DMS79 (cell line): ENCODE data around the gene RPL11.
"Not testable (repeated sequence)": the region's sequence is repeated elsewhere in the genome, so short reads cannot be mapped to it uniquely, and the experiment has no call there.

Experiments used
- DNase-seq: peaks from one replicate; lab custom pipeline; 2025; lab: John Stamatoyannopoulos, UW

RPL11 gene

DNA sequence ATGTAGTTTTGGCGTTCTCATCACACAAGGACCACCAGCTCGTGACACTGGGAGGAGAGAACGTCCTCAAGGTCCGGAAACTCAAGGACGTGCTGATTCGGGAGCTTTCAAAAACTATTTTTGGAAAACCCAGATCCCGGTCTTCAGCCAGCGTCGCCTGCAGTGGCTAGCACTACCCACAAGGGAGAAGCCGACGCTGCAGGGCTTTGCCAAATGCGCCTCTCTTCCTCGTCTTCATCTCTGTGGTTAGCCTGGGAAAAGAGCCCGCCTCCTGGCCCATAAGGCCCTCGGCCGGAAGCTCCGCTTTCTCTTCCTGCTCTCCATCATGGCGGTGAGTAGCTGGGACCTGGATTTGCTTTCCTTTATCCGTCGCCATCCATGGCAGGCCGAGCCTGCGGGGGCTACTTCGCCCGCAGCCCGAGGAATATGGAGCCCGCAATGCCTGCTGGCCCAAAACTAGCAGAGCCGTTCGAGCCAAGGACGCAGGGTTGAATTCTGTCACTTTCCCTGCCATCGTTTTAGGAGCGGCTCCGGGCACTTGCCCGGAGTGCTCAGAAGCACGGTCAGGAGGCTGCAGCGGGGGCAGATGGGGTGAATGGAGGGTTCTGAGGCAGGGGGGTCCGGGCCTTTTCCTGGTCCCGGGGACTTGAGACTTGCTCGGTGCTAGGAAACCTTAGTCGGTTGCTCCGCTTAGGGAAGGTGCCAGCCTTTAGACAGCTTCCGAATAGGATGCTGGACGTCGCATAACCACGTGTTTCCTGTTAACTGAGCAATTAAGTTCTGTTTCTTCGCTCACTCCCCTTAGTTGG is at the start of gene RPL11:
Gene RPL11, plus strand, starts transcription at position 308 of the 809 bp plus-strand sequence. Its CDS starts 18 bp downstream, at position 326.
- DNase-seq, result peak; percentile 96

DNA sequence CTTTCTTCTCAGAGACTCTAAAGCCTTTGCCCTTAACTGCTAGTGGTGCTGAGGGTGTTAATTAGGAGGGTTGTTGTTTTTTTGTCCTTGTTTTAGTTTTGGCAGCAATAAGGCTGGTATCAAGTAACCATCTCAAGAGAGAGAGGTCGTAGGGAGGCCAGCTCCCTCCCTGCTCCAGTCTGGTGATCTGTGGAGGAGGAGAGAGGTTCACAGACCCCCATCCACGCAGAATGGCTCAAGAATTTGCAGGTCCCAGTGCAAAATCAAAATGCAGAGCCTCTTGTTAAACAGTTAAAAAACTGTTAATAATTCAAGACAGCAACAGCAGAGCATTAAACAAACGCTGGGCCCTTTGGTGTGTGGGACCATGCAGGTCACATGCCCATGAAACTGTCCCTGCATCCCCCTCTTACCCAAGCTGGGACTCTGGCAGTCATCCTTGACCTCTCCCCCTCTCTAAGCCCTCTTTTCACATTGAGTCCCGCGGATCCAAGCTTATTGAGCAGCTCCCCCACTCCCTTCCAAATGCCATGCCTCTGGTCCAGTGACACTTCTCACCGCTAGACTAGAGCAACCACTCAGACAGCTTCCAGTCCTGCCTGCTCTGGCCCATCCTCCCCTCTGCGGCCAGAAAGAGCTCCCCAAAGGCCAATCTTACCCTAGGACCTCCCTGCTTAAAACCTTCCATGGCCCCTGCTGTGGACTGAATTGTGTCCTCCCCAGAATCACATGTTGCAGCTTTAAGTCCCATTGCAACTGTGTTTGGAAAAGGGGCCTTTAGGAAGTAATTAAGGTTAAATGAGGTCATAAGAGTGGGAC is 47.7 kb upstream of the RPL11 start:
- DNase-seq, result peak; percentile 28

DNA sequence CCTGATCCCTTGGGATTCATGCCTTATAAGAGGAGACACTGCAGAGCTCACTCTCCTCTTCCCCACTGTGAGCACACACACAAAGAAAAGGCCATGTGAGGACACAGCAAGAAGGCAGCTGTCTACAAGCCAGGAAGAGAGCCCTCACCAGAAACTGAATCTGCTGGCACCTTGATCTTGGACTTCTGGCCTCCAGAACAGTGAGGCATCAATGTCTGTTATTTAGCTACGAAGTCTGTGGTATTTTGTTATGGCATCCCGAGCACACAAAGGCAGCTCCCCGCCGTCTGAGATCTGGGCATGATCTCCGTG is 47.1 kb upstream of the RPL11 start:
- DNase-seq, result no peak

DNA sequence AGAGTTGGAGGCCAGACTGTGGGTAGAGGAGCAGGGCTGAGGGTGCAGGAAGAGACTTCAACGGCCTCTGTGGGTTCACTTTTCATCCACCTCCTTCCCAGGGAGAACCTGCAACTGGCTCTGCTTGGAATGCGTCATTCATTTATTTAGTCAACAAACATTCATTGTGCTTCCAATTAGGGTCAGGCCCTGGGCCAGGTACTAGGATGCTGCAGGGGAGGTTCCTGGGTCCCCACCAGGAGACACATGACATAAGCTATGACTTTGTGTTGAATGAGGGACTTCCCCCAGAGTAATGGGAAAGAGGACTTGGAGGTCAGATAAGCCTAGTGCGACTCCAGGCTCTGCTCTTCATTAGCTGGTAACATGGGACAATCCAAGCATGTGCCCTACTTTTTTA is 46.3 kb upstream of the RPL11 start:
- DNase-seq, result no peak

DNA sequence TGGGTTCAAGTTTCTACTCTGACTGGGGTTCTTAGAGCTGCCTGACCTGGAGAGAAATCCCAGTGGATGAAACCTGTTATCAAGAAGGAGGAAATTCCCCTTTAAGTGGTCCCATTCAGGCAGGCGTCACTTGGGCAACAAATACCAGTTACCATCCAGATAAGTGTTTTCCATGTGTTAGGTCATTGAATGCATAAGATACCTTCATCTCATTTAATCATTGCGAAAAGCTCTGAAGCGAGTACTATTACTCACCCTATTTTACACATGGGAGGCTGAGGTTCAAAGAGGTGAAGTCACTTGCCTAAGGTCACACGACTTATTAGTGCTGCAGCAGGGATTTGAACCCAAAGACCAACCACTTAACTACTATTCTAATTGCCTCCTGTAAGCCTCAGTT is 45.5 kb upstream of the RPL11 start:
- no peak for DNase-seq

DNA sequence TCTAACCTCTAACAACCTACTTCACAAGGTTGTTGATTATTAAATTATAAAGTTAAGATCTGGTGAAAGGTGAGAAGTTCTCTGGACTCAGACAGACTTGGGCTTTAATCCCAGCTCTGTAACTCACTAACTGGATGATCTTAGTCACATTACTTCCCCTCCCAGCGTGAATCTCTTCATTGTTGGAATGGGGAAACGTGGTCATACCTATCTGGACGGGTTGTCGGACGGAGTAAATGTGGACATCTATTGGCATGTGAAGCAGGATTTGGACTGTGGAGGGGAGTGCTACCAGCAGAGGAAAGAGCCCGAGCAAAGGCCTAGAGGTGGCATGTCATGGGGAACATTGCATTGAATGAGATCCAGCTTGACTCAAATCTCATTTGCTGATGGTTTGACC is 45.1 kb upstream of the RPL11 start:
- no peak for DNase-seq

DNA sequence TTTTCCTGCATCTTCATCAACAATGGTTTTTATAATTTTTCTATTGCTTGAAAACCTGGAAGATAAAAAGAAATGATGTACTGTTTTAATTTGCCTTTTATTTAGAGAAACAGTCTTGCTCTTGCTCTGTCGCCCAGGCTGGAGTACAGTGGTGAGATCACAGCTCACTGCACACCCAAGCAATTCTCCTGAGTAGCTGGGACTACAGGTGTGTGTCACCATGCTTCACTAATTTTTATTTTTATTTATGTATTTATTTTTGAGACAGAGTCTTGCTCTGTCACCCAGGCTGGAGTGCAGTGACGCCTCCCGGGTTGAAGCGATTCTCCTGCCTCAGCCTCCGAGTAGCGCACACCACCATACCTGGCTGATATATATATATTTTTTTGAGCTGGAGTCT is 43.0 kb upstream of the RPL11 start:
- no peak for DNase-seq

DNA sequence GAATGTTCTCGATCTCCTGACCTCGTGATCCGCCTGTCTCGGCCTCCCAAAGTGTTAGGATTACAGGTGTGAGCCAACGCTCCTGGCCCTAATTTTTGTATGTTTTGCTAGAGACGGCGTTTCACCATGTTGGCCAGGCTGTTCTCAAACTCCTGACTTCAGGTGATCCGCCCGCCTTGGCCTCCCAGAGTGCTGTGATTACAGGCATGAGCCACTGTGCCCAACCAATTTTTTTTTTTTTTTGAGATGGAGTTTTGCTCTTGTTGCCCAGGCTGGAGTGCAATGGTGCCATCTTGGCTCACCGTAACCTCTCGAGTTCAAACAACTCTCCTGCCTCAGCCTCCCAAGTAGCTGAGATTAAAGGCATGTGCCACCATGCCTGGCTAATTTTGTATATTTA is 42.4 kb upstream of the RPL11 start:
- DNase-seq, result not testable (repeated sequence)

DNA sequence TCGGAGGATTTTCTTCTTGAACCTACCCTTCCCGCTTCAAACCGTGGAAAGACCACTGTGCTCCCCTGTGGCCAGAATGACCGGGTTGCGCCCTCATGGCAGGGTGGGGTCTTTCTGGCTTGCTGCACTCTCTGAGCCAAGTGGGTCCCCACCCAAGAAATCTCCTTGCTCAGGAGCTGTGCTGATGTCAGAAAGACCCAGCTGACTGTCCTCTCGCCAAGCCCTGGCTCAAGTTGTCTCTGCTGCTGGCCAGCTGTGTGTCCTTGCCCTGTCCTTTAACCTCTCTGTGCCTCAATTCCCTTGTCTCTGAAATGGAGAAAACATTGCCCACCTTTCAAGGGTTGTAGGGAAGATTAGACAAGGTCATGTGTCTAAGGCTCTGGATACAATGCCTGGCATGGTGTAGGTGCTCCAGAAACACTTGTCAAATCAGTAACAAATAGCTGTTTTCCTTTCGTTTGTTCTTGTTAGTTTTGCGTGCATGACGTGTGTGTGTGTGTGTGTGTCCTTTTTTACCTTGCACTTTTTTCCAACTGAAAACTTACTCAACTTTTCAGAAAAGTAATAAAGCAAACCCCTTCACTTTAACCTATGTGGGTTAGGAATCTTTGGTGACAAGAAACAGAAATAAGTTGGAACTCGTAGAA is 41.1 kb upstream of the RPL11 start:
- DNase-seq, result no peak

DNA sequence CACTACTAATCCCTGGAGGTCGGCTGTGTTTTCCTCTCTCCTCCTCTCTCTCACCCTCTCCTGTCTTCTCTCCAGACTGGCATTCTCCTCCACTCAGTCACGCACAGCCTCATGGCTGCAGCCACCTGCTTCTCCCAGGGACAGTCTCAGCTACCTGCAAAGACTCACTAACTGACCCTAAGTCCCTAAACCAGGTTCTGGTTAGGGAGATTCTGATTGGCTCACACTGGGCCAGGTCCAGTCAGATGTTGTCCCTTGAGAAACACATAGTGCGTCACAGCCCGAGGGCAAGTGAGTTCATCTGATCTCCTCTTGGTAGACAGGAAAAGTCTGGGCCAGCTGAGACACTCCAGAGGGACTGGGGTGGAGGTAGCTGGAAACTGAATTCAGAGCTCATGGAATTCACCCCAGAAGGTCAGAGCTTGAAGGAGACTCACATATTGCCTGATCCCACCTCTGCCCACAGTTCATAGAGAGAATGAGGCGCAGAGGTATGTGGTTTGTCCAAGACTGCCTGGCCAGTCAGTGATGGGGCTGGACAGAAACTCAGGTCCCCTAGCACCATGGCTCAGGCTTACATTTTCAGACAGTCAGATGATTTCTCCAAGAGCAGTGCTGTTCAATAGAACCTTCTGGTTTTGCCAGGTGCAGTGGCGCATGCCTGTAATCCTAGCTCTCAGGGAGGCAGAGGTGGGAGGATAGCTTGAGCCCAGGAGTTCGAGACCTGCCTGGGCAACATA is 40.4 kb upstream of the RPL11 start:
- peak; percentile 36 for DNase-seq

DNA sequence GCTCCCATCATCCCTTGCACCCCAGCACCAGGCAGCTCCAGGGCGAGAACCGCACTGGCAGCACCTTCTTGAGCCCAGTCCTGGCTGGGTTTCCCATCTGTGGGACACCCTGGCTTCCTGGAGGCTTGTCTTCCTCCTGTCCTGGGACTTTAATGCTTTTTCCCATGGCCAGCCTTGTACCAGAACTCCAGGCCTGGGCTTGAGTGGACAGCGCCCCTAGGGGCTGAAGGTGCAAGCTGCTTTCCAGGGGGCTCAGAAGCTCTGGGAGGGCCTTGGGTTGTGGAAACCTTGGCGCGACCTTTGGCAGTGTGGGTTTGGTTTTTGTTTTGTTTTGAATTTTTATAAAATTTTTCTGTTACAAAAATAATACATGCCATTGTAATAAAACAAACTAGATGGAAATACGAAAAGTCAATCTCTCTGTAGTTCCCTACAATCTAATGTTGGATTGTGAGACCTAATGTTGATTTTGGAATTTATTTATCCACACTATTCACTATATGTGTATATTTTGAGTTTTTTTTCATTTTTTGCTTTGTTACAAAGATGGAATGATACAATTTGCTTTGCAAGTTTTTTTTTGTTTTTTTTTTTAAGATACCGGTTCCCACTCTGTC is 33.8 kb upstream of the RPL11 start:
- no peak for DNase-seq

DNA sequence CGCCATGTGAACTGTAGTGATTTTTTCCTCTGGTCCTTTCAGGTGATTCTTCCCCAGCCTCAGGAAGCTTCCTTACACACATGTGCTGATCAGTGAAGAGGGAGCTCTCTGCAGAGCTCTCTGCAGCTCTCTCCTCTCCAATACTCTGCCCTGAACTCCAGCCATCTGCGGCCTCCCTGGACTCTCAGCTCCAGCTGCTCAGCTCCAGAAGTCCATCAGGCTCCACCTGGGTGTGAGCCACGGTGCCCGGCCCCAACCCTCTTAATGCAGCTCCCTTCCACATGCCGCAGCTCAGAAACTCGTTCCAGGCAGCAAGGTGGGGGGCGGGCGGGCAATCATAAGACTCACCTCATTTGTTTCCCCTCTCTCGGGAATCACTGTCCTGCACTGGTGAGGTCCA is 30.9 kb upstream of the RPL11 start:
- no peak for DNase-seq

DNA sequence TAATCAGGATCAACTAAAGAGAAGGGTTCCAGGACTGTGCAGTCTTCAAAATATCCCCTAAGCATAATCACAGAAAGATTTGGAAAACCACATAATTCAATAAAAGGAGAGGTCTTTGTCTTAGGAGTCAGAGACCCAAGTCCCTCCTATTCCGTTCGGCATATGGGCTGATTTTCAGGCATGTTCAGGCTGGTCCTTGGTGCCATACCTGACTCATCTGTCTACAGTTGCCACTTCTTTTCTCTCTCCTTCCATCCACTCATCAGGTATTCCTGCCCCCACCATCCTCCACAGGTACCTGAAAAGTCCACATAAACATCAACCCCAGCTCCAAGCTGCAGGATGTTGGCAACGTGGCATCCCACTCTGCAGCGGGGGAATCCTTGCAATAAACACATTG is 29.7 kb upstream of the RPL11 start:
- DNase-seq, result no peak

DNA sequence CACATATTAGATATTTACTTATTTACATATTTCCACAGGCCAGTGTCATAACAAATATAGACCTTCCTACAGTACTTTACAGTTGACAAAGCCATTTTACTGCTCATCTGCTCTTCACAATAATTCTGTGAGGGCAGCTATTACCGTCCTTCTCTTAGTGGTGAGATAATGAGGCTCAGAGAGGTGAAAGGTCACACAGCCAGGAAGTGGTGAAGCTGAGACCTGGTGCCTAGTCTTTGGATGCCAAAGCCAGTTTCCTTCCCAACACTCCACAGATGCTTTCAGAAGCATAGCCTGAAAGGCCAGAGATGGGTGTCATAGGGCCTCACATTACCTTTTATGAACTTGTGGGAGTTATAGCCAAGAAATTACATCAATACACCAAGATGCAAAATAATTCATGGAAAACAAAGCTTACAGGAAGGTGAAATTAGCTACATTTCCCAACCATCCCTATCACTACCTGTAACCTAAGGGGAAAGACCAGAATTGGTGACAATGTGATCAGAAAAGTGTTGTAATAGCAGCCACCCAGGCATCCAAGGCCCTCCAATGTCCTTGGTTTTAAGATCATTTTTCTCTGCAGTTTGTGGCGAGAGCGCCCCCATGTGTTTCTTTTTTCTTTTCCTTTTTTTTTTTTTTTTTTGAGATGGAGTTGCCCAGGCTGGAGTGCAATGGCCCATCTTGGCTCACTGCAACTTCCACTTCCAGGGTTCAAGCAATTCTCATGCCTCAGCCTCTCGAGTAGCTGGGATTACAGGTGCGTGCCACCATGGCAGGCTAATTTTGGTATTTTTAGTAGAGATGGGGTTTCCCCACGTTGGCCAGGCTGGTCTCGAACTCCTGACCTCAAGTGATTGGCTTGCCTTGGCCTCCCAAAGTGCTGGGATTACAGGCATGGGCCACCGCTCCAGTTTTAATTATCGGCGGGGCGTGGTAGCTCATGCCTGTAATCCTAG is 26.5 kb upstream of the RPL11 start:
- no peak for DNase-seq

DNA sequence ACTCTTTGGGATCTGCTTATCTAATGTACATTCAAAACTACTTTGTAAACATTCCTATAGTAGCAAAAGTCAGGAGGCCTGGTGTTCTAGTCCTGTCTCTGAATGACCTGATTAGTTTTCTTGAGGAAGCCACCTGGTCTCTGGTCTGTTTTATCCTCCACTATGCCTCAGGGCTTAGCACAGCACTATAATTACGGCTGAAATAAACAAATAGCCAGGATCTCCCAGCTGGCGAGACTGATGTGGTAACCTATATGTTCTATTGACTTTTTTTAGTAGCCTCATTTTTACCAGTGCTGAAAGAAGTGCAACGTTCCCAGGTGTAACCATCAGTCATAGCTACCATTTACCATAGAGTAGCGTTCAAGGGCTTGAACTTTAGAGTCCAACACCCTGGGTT is 24.2 kb upstream of the RPL11 start:
- DNase-seq, result no peak

DNA sequence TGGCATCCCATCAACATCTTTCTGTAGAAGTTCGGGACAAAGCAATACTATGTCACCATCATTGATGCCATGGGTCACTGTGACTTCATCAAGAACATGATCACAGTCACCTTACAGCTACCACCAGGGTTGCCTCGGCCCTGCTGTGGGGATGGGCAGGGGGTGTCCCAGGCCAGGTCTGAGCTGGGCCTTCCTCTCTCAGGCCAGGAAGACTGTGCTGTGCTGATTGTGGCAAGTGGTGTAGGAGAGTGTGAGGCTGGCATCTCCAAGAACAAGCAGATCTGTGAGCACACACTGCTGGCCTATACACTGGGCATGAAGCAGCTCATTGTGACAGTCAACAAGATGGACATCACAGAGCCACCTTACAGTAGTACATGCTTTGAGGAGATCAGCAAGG is 20.9 kb upstream of the RPL11 start:
- no peak for DNase-seq

DNA sequence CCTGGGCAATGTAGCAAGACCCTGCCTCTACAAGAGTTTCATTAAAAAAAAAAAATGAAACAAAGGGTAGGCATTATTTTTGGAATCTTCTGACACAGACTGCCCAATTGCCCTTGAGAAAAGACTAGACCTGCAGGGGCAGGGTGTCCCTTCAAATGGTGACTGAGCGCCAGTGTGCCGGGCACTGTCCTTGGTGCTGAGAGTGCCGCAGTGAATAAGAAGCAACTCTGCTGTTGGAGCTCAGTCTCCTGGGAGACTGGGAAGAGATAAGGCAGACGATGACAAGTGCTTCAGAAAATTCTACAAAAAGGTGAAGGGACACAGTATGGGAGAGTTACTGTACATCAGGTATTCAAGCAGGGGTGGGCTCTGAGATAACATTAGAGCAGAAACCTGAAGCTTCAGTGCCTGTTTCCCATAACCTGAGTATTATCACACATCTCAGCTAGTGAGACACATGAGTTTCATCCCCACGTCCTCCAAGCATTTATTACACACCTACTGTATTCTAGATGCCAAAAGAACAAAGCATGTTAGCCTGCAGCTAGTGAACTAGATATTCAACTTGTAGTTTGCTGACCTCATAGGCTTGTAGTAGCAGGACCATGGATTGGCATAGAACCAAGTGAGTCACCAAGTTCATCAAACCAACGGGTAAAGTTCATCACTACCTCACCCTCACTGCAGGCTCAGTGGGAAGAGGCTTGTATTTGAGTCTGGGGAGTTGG is 18.4 kb upstream of the RPL11 start:
- no peak for DNase-seq

DNA sequence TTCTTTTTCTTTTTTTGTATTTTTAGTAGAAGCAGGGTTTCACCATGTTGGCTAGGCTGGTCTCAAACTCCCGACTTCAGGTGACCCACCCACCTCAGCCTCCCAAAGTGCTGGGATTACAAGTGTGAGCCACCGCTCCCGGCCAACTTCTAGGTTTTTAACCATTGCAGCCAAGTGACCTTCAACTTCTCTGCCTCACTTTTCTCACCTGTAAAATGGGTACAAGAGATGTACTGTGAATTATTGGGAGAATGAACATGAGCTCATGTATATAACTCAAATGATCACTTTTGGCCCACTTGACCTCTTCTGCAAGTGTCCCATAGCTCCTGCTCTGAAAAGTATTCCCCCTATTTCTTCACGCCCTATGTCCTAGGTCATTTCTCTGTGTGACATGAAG is 11.8 kb upstream of the RPL11 start:
- DNase-seq, result no peak

DNA sequence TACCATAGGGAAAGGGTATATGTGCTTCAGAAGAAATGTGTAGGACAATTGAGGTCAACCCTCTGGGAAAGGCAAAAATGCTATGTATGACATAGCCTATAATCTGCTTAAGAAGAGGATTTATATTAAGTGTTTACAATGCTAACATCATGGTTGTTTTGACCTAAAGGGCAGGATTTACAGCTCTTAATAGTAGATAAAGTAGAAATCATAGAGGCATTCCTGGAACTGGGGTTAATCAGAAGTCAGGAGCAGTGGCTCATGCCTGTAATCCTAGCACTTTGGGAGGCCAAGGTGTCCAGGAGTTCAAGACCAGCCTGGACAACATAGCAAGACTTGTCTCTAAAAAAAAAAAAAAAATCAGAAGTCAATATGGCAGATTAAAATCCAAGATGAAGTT is 8.7 kb upstream of the RPL11 start:
- DNase-seq, result no peak

DNA sequence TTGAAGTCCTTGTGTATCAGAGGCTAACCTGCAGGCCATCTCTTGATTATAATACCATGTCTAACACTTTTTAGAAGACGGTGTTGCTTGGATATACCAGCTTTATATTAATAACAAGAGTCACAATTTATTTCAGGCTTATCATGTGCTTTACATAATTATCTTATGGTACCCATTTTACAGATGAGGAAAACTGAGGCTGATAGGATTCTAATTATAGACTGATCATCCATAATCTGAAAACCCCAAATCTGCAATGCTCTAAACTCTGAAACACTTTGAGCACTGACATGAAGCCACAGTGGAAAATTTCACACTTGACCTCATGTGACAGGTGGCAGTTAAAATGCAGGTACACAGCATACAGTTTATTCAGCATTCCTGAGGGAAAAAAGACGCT is 7.2 kb upstream of the RPL11 start:
- no peak for DNase-seq
